Right cardiac atrium (tissue), 5 donors: ENCODE data around the gene CST1. TPM values are rescaled to one million over a fixed set of nuclear protein-coding genes. Genes with fewer than 3 reads are reported as not detected.
"Not testable (repeated sequence)": the region's sequence is repeated elsewhere in the genome, so short reads cannot be mapped to it uniquely, and the experiment has no call there.

Experiments used
- ATAC-seq, 2 donors: fragments of 200-7000 bp; cut with Tn5 transposase; one replicate each; pipeline versions ENCODE4 v1.8.0 to v1.9.1; 2020; ENCODE audit warnings: moderate library complexity in 2 of 2, mild to moderate bottlenecking in 1 of 2
- DNase-seq, 3 donors: peaks; one replicate each; pipeline ENCODE4 v3.0.0-alpha.2; 2020
- H3K27ac ChIP-seq: one replicate; pipeline ENCODE4 v1.5.1; 2013; ENCODE audit warnings: mild to moderate bottlenecking, low read length, control low read depth, moderate library complexity
- H3K27me3 ChIP-seq: one replicate; pipeline ENCODE4 v1.6.1; 2013; ENCODE audit not compliant: control insufficient read depth, insufficient read depth
- H3K4me1 ChIP-seq: one replicate; pipeline ENCODE4 v1.6.1; 2013; ENCODE audit warnings: low read length; ENCODE audit not compliant: control insufficient read depth, insufficient read depth
- H3K4me3 ChIP-seq: one replicate; pipeline ENCODE4 v1.5.1; 2013; ENCODE audit warnings: low read length, control low read depth
- H3K9me3 ChIP-seq: one replicate; pipeline ENCODE4 v1.6.1; 2013; ENCODE audit warnings: low read length; ENCODE audit not compliant: control insufficient read depth
- WGBS: extraction: QIAGEN DNeasy Blood & Tissue Kit; methylation state at CpG from one replicate; pipeline ENCODE4 v1.1.7; 2013; 5-methylcytosine and 5-hydroxymethylcytosine counted together
- intact Hi-C, 4 donors: fragments of 100-400 bp; cut with DNase I; formaldehyde crosslinking; loops; one replicate each; pipeline versions ENCODE4 v1.11.0 to v1.14.0; 2022 to 2023
- polyA plus RNA-seq: library from polyadenylated mRNA; stranded (reverse); fragments of 200-250 nt; gene quantifications from one replicate; pipeline ENCODE4 v1.2.3, GENCODE V29; 2013
- total RNA-seq, 4 donors: library from RNA; stranded (reverse); fragmentation: NEBNext Ultra II Directional; extraction: Animal tissue kit (Norgen Biotek cat#: 25700); gene quantifications; one replicate each; pipeline ENCODE4 v1.2.1, GENCODE V29; 2021
- donor health status: healthy with polysubstance abuse.
- donor health status: DM: no; HTN: yes; CAD: no.
- donor health status: DM: no; HTN: no; CAD: no.
- donor health status: DM: no; HTN: yes; CAD: no; lungs with severe emphysema.
- donor health status: DM: yes; HTN: yes; CAD: no.

The CST1 gene
- total and polyA plus RNA-seq, 5 donors: not detected

GRCh38 chr20:23773579-23773978 lies 22.8 kb upstream of the CST1 start:
- intact Hi-C loops: loop anchor here in 1 of 4 donors (10.0 kb wide), 1 partner anchor 61 kb away; no protein-coding TSS in a partner anchor
- H3K4me1 ChIP-seq: no peaks in the 10 kb centered on the region
- no peak overlapping the region for H3K27ac ChIP-seq
- no peaks in the 10 kb centered on the region for H3K27me3 ChIP-seq
- no peaks in the 10 kb centered on the region for H3K9me3 ChIP-seq
- WGBS: 90% methylated on average over 4 of the region's 4 CpGs
- ATAC-seq (no peak), DNase-seq (no peak)
- no peak overlapping the region for H3K4me3 ChIP-seq

DNA sequence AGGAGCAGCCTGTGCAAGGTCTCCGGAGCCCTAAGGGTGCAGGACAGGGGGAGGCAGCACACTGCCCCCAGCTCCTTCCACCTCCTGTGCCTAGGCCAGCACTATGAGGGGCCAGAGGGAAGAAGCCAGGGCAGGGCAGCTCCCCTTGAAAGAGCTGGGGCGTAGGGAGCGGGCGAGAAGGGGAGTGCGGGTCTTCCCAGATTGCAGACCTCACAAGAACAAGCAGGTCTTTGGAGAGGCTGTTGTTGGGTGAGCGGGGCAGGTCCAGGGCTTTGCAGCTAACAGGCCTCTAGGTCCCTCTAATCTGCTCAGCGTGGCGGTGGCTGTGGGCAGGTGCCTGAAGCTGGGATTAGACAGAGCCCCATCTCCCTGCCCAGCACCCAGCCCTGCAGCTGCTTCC lies 22.4 kb upstream of the CST1 start:
- no peaks in the 10 kb centered on the region for H3K4me1 ChIP-seq
- no peak overlapping the region for H3K4me3 ChIP-seq
- no peak overlapping the region for H3K27ac ChIP-seq
- intact Hi-C loops: loop anchor here in 1 of 4 donors (10.0 kb wide), 1 partner anchor 62 kb away; no protein-coding TSS in a partner anchor
- H3K27me3 ChIP-seq: no peaks in the 10 kb centered on the region
- no peaks in the 10 kb centered on the region for H3K9me3 ChIP-seq
- 88% methylated on average over 8 of the region's 8 CpGs for WGBS
- no peak for ATAC-seq
- DNase-seq: no peak

DNA sequence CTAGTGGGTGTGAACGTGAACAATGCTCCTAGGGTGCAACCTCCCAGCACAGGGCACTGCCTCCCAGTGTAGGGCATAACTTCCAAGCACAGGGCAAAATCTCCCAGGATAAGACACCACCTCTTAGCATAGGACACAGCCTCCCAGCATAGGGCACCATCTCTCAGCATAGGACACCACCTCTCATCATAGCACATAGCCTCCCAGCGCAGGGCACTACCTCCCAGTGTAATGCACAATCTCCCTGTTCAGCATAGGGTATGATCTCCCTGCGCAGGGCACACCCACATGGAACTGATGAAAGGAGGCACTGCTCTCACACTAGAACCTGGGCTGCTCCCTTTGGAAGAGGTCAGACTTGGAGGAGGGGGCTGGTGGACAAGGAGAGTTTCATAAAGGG lies 21.3 kb upstream of the CST1 start:
- H3K4me3 ChIP-seq: no peak overlapping the region
- no peaks in the 10 kb centered on the region for H3K9me3 ChIP-seq
- H3K27ac ChIP-seq: no peak overlapping the region
- ATAC-seq (no peak), DNase-seq (no peak)
- intact Hi-C loops: loop anchor here in 1 of 4 donors (10.0 kb wide), 1 partner anchor 63 kb away; no protein-coding TSS in a partner anchor
- WGBS: 88% methylated on average over 3 of the region's 3 CpGs
- no peaks in the 10 kb centered on the region for H3K27me3 ChIP-seq
- H3K4me1 ChIP-seq: no peaks in the 10 kb centered on the region

- H3K4me3 ChIP-seq: no peak overlapping the region
- intact Hi-C loops: loop anchor here in 1 of 4 donors (10.0 kb wide), 1 partner anchor 64 kb away; no protein-coding TSS in a partner anchor
- no peaks in the 10 kb centered on the region for H3K4me1 ChIP-seq
- no peaks in the 10 kb centered on the region for H3K27me3 ChIP-seq
- WGBS: 80% methylated on average over 2 of the region's 2 CpGs
- no peak overlapping the region for H3K27ac ChIP-seq
- no peak for DNase-seq
- ATAC-seq: no peak
- H3K9me3 ChIP-seq: no peaks in the 10 kb centered on the region
These were observed 19.6 kb upstream of the CST1 start for GRCh38 chr20:23770384-23770783.

DNA sequence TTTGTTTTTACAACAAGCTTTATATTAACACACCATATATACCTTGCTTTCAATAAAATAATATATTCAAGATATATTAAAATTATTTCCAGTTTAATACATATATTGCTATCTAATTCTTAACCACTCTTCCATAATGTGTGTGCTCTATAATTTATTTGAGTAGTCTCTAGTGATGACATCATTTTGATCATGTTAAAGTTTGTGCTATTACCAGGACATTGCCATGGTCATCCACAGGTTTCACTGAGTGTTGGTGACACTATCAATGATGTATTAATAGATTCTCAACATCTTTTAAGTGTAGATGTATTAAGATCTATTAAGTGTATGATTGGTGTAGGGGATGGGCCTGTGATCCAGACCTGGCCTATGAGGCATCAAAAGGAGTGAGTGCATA lies 17.8 kb upstream of the CST1 start:
- H3K4me1 ChIP-seq, H3K4me3 ChIP-seq, H3K27ac ChIP-seq, H3K9me3 ChIP-seq, DNase-seq, H3K27me3 ChIP-seq, intact Hi-C loops, ATAC-seq: not testable (repeated sequence)

- intact Hi-C loops: no loop called here
- ATAC-seq (no peak), DNase-seq (no peak)
- no peaks in the 10 kb centered on the region for H3K9me3 ChIP-seq
- H3K27ac ChIP-seq: no peak overlapping the region
- H3K4me1 ChIP-seq: no peaks in the 10 kb centered on the region
- WGBS: 81% methylated on average over 1 of the region's 1 CpG
- H3K27me3 ChIP-seq: no peaks in the 10 kb centered on the region
- H3K4me3 ChIP-seq: no peak overlapping the region
These were observed 15.8 kb upstream of the CST1 start for GRCh38 chr20:23766531-23766930.

DNA sequence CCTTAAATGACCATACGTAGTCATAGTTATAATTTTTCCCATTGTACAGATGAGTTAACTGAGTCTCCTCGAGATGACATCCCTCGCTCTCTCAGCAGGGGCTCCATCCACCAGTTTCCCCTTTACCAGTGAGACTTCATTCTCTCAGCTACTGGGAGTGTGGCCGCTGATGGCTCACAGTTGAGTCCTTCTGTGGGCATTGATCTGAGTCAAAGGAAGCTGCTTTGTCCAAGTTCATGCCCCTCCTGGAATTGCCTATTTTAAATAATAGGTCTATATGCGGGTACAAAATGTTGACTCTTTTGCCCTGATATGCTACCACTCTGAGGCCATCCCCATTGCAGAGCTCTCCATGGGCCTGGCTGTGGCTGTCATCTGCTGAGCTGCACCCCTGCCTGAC lies 14.8 kb upstream of the CST1 start:
- 86% methylated on average over 5 of the region's 5 CpGs for WGBS
- intact Hi-C loops: no loop called here
- Histone ChIP-seq H3K27me3 (no peaks in the 10 kb centered on the region), H3K4me1 (no peaks in the 10 kb centered on the region), H3K9me3 (no peaks in the 10 kb centered on the region), H3K4me3 (no peak overlapping the region), H3K27ac (no peak overlapping the region)
- no peak for DNase-seq
- no peak for ATAC-seq

- DNase-seq, H3K9me3 ChIP-seq, ATAC-seq, H3K4me1 ChIP-seq, H3K27ac ChIP-seq, intact Hi-C loops, H3K27me3 ChIP-seq, H3K4me3 ChIP-seq: not testable (repeated sequence)
- 33% methylated on average over 2 of the region's 2 CpGs for WGBS
These were observed 13.9 kb upstream of the CST1 start for GRCh38 chr20:23764630-23765029.

DNA sequence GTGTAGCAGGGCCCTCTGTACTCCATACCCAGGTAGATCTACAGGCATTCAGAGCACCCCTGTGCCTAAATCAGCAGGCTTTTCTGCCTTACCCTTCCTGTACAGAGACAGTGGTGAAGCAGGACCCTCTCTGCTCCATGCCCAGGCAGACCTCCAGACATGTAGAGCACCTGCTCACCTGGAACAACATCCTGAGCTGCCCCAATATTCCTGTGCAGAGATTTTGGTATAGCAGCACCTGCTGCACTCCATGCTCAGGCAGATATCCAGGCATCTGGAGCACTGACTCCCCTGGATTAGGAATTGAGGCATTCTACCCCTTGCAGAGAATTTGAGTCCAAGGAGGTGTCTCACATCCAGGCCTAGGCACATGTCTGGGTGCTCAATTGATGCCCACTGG lies 12.6 kb upstream of the CST1 start:
- H3K4me1 ChIP-seq: no peaks in the 10 kb centered on the region
- H3K4me3 ChIP-seq: no peak overlapping the region
- intact Hi-C loops: no loop called here
- H3K9me3 ChIP-seq: no peaks in the 10 kb centered on the region
- H3K27ac ChIP-seq: no peak overlapping the region
- no peaks in the 10 kb centered on the region for H3K27me3 ChIP-seq
- DNase-seq (no peak), ATAC-seq (no peak)

DNA sequence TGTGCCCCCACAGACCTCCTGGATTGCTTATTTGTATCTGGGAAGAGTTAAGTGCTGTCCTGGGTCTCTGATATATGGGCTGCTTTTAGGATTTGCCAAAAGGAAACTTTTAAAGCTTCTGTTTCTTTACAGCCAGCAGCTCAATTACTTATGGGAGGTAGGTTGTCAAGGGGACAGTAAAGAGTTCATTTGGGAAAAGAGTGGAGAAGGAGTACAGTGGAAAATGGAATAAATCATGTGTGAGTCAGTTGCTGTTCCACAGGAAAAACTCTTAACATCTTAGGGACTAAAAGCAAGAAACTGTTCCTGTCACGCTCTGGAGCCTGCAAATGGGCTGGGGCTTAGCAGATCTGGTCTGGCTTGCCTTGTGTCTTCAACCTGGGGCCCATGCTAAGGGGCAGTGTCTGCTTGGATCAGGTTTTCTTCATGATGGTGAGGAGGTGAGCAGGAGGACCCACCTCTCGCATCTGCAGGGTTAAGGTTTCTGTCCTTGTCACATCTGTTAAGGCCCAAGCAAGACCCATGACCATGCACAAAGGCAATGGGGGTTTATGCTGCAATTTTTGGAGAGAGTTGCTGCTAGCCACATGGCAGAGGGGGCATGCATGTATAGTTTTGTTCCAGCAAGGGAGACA lies 8.7 kb upstream of the CST1 start:
- no peak overlapping the region for H3K27ac ChIP-seq
- no peaks in the 10 kb centered on the region for H3K9me3 ChIP-seq
- DNase-seq (no peak), ATAC-seq (no peak)
- no peak overlapping the region for H3K4me3 ChIP-seq
- intact Hi-C loops: no loop called here
- H3K4me1 ChIP-seq: peaks cover 3% of the 10 kb centered on the region
- 63% methylated on average over 2 of the region's 2 CpGs for WGBS
- no peaks in the 10 kb centered on the region for H3K27me3 ChIP-seq

GRCh38 chr20:23756792-23757191 lies 6.1 kb upstream of the CST1 start:
- H3K27ac ChIP-seq, H3K4me1 ChIP-seq, H3K27me3 ChIP-seq, DNase-seq, H3K4me3 ChIP-seq, intact Hi-C loops, ATAC-seq, H3K9me3 ChIP-seq: not testable (repeated sequence)
- WGBS: 26% methylated on average over 3 of the region's 3 CpGs

GRCh38 chr20:23755131-23755611 lies 4.4 kb upstream of the CST1 start:
- H3K4me3 ChIP-seq, H3K4me1 ChIP-seq, H3K27me3 ChIP-seq, H3K9me3 ChIP-seq, intact Hi-C loops: not testable (repeated sequence)
- H3K27ac ChIP-seq: peak overlapping the region; percentile 30
- 62% methylated on average over 3 of the region's 3 CpGs for WGBS
- peak in 1 of 2 donors; percentile 90 for ATAC-seq
- DNase-seq: peak in 1 of 3 donors; percentile 27
